ENCODE results near the gene ATF6B.

Gene ATF6B

DNA sequence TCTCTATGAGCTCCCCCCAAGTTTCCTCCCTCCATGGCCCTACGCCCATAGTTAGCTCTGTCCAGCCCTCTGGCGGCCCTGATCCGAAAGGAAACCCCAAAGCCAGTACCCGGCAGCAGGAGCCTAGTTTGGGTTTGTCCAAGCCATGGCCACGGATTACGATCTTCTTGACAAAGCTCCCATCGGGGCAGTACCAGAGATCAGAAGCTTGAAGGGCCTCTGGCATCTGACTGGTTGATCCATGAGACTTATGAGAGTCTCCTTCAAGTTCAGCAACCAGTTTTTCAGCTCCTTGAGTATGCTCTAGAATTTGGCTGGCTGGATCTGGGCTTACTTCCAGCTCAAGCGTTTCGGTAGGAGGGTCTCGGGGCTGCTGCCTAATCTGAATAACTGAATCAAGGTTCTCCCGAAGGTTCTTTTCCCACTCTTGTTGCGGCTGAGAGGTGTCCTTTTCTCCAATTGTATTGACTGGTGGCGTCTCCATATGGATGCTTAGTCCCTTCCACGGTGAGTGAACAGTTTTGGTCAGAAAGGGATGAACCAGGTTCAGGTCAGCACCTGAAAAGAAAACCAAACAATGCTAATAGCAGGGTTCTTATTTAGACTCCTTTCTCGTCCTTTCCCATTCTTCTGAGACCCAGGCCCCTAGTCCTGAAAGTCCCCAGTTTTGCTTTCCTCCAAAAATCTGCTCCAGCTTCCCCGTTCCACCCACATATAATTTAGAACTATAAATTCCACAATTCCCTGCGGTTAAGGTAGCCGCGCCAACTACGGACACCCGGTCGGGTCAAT is 1.4 kb upstream of the ATF6B start:
- DNase-seq = no peak

DNA sequence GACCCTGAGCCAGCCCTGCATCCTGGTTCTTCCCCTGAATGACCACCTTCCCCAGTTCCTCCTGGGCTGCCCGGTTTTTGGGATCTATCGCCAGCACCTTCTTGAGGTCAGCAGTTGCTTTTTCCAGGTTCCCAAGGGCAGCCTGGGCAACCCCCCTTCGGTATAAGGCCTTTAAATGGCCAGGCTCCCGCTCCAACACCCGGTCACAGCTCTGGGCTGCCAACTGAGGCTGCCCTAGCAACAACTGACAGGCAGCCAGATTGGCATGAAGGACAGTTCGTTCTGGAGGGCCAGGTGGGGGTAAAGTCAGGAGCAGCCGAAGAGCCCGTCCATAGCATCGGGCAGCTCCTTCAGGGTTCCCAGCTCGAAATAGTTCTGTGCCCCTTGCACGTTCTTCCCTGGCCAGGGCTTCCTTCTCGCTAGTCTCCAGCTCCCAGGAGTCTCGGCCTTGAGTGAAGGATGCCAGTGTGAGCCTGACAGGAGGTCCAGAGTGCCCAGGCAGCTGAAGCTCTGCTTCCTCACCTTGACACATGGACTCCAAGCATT is 778 bp upstream of the ATF6B start:
- no peak for DNase-seq

DNA sequence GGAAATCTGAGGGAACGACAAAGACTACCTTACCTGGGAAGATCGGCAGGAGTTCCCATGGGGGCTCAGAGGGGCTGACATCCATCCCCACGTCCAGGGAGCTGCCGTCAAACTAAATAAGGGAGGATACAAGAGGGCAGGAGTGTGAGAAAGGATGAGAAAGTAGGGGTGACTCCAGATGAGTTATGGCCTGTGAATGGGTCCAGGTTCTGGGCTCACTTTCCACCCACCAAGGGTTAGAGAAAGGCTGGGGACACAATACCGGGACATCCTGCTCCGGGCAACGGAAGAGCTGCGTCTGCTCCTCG is 683 bp downstream of the ATF6B start:
- DNase-seq = no peak

- DNase-seq = no peak
Measured at GRCh38 chr6:32126880-32127279, 1.2 kb downstream of the ATF6B start.

- no peak for DNase-seq
Measured at GRCh38 chr6:32123681-32124080, 4.4 kb downstream of the ATF6B start.

GRCh38 chr6:32120573-32121059 is 7.4 kb downstream of the ATF6B start:
- no peak for DNase-seq

- no peak for DNase-seq
Measured at GRCh38 chr6:32118782-32119628, 9.0 kb downstream of the ATF6B start.

GRCh38 chr6:32117461-32117860 is 10.6 kb downstream of the ATF6B start:
- no peak for DNase-seq

DNA sequence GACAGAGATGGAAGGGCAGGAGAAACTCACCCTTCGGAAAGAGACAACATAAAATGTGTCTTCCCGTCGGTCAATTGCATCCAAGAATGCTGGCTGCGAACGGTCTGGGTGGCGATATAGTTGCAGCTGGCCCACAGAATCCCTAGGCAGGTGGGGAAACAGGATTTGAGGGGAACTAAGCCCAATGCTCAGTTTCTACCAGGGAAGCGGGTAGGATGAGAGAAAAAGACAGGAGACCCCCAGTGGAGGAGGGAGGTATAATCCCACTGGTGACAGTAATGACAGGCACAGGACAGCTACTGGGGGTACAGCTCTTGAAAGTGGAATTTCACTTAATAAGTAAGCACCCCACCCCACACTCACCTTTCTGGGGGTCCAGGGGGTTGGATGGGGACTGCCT is 11.4 kb downstream of the ATF6B start:
- DNase-seq = no peak

DNA sequence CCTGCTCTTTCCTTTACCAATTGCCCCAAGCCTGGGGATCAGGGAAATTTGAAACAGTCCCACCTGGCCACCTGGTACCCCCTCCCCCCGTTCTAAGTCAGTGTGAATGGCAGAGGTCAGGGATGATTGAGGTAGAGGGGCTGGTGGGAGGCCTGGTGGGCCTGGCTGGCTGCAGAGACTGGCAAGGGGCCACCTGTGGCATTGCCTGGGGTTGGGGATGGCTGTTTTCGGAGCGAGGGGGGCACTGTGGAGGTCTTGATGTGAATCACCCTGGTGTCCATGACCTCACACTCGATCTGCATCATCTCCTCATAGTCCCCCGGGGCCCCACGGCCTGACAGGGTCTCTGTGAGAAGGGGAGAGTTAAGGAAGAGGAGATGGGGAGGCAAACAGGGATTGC is 12.4 kb downstream of the ATF6B start:
- DNase-seq = no peak

- no peak for DNase-seq
Measured at GRCh38 chr6:32114796-32115195, 13.2 kb downstream of the ATF6B start.

- no peak for DNase-seq
Measured at GRCh38 chr6:32113386-32114352, 14.4 kb downstream of the ATF6B start.

DNA sequence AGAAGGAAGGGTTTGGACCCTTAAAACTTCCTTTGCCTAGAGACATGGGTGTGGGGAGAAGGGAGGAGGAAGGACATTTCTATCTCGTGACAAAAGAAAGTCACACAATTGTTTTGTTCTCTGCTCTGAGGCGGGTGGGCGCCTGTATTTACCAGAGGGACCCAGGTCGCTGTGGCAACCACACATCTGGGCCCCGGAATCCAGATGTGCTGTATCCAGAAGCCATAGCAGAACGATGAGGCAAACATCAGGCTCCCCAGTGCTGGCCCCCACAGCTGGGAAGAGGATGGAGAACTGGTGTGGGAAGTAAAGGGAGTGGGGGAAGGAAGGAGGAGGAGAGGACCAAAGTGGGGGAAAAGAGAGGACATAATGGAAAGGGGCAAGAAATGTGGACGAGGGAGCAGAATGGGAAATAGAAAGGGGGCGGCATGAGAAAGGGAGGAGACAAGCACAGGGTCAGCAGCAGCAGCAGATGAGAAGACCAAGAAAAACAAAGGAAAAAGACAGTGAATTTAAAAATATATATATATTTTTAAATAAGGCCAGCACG is 15.5 kb downstream of the ATF6B start:
- DNase-seq = no peak

GRCh38 chr6:32111424-32112066 is 16.5 kb downstream of the ATF6B start:
- no peak for DNase-seq

GRCh38 chr6:32110632-32111031 is 17.4 kb downstream of the ATF6B start:
- DNase-seq = no peak

- DNase-seq = no peak
Measured at GRCh38 chr6:32109765-32110160, 18.3 kb downstream of the ATF6B start.

DNA sequence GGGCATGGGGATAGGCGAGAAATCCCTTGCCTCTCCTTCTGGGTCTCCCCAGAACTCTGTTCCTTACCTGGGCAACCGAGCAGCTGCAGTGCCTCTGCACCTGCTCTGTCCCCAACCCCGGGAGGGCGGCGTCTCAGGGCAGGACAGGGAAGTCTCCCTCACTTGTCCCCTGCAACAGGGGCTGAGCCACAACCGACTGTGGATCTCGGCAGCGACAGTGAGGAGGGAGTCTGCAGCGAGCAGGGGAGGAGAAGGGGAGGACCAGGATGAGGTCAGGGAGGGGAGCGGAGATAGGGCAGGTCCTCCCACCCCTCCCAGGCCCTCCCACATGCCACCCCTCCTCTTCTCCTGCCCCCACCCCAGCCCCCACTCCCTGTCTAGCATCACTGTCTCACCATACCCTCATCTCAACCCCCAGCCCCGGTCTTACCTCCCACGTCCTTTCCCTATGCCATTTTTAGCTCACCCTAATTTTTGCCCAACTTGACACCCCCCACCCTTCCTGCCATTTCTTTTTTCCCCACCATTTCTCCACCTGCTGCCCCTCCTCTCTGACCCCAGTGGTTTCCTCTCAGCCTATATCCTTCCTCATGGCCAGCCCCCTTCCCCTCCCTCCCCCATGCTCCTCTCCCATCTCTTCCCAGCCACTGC is 18.8 kb downstream of the ATF6B start, which contains the start of gene TNXB:
TNXB (minus strand) TSS at position 225 of the 651 bp plus-strand sequence. CDS start 11,140 bp downstream, outside the sequence.
- DNase-seq = no peak

DNA sequence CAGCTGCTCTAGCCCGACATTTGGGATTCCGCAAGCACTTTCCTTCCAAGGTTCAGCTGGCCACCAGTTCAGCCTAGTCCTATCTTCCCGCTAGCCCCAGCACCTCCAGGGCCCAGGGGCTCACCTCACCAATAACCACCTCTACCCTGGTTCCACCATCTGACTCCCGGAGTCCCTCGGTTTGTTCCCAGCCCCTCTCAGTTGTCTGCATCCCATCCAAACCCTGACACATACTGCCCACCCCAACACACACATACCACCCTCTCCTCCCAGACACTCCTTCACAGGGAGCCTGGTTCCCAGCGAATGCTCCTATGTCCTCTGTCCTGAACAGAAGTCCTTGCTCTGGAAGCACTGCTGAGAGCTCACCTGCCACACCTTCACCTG is 19.3 kb downstream of the ATF6B start:
- no peak for DNase-seq

GRCh38 chr6:32108094-32108627 is 19.9 kb downstream of the ATF6B start:
- DNase-seq = no peak

GRCh38 chr6:32107406-32107805 is 20.6 kb downstream of the ATF6B start:
- no peak for DNase-seq

GRCh38 chr6:32105433-32105832 is 22.6 kb downstream of the ATF6B start:
- DNase-seq = no peak
